HCEC 1CT (cell line): ENCODE results near the gene SGIP1.

Source experiments
- DNase-seq: peaks from one replicate; pipeline ENCODE4 v3.0.0-alpha.2; 2017

SGIP1 gene

GRCh38 chr1:66617362-66618184 is 83.6 kb downstream of the SGIP1 start:
- no peak for DNase-seq

GRCh38 chr1:66618390-66618789 is 84.4 kb downstream of the SGIP1 start:
- DNase-seq = peak; percentile 38

- peak; percentile 26 for DNase-seq
Observed at GRCh38 chr1:66623812-66624211, 89.9 kb downstream of the SGIP1 start.

- DNase-seq = peak; percentile 79
Observed at GRCh38 chr1:66624412-66625060, 90.6 kb downstream of the SGIP1 start.

- no peak for DNase-seq
Observed at GRCh38 chr1:66626261-66626660, 92.3 kb downstream of the SGIP1 start.

- no peak for DNase-seq
Observed at GRCh38 chr1:66628926-66629325, 95.0 kb downstream of the SGIP1 start.

- DNase-seq = no peak
Observed at GRCh38 chr1:66633159-66633558, 99.2 kb downstream of the SGIP1 start.

GRCh38 chr1:66637146-66637545 is 103.2 kb downstream of the SGIP1 start:
- DNase-seq = no peak

- no peak for DNase-seq
Observed at GRCh38 chr1:66641891-66642473, 108.0 kb downstream of the SGIP1 start.

- DNase-seq = no peak
Observed at GRCh38 chr1:66642992-66643391, 109.0 kb downstream of the SGIP1 start.

GRCh38 chr1:66644331-66644730 is 110.4 kb downstream of the SGIP1 start:
- DNase-seq = no peak

GRCh38 chr1:66648901-66649595 is 115.1 kb downstream of the SGIP1 start:
- no peak for DNase-seq

GRCh38 chr1:66652556-66652955 is 118.6 kb downstream of the SGIP1 start:
- DNase-seq = no peak

- DNase-seq = no peak
Observed at GRCh38 chr1:66654643-66655042, 120.7 kb downstream of the SGIP1 start.

GRCh38 chr1:66671455-66671854 is 137.5 kb downstream of the SGIP1 start:
- DNase-seq = no peak

- DNase-seq = peak; percentile 16
Observed at GRCh38 chr1:66676613-66677298, 142.8 kb downstream of the SGIP1 start.

GRCh38 chr1:66678146-66678545 is 144.2 kb downstream of the SGIP1 start:
- DNase-seq = no peak

GRCh38 chr1:66679140-66679539 is 145.2 kb downstream of the SGIP1 start:
- no peak for DNase-seq

GRCh38 chr1:66681686-66682085 is 147.7 kb downstream of the SGIP1 start:
- DNase-seq = peak; percentile 17

GRCh38 chr1:66682106-66682505 is 148.2 kb downstream of the SGIP1 start:
- DNase-seq = no peak

GRCh38 chr1:66684353-66684752 is 150.4 kb downstream of the SGIP1 start:
- no peak for DNase-seq

GRCh38 chr1:66685265-66685664 is 151.3 kb downstream of the SGIP1 start:
- DNase-seq = no peak

- peak; percentile 35 for DNase-seq
Observed at GRCh38 chr1:66685670-66686069, 151.7 kb downstream of the SGIP1 start.
